ENCODE data around the gene NOL9.

The NOL9 gene

DNA sequence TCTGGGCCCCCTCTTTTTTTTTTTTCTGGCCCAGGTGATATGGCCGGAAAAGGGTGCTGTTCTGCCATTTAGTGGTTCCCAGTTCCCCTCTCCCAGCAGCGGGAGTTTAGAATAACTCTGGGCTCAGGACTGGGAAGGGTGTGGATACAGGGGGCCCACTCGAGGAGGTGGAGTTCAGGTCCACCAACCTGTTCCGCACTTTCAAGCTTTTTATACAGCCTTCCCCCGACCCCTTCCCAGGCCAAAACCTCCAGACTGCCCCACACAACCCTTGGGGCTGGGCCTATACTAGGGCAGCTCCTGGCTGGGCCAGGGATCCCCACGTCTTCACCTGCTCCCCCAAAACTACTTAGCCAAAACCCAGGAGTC lies 63.2 kb downstream of the NOL9 start:
- no peak for DNase-seq (ENCODE audit: low read depth in 1 of 2, low spot score in 1 of 2)

DNA sequence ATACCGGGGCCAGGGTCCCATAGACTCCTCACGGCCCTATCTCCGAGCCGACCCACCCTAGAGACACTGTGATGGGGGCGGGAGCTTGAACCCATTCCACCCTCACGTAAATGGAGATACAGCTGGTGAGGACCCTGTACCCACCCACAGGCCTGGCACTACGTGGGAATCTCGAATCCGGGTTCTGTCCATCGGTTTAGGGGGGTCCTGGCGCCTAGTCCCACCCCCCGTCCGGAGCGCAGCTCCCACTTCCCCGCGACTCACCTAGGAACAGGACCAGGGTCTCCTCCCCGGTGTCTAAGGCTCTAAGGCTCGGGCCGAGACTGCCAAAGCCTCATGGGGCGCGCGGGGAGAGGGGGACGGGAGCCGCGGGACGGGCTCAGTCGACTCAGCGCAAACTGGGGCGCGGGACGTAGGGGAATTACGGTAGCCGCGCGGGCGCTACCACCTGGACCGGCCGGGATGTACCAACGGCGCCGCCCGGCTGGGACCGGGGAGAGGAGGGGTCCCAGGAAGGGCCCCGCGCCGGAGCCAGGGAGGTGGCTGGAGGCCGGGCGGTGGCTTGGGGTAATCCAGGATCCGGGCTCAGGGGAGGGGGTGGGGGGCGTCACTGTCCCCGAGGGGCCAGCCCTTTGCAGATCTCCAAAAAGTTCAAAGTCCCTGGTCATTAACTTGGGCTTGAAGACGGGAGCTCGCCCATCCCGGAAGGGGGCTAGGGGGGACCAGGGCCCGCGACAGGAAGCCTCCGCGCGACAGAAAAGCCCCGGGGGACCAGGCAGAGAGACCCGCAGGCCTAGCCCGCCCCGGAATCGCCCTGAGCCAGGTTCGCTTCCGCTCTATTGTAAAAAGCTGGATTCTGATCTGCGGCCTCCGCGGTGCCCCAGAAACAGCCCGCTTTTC lies 63.9 kb downstream of the NOL9 start:
- peak in 1 of 2 donors; percentile 39 for DNase-seq (ENCODE audit: low read depth in 1 of 2, low spot score in 1 of 2)

- DNase-seq (ENCODE audit: low read depth in 1 of 2, low spot score in 1 of 2) = peak; percentile 67 to 68
Measured at GRCh38 chr1:6489799-6490180, 64.5 kb downstream of the NOL9 start.

GRCh38 chr1:6489383-6489765 lies 64.9 kb downstream of the NOL9 start:
- DNase-seq (ENCODE audit: low read depth in 1 of 2, low spot score in 1 of 2) = no peak

GRCh38 chr1:6488602-6489382 lies 65.5 kb downstream of the NOL9 start:
- DNase-seq (ENCODE audit: low read depth in 1 of 2, low spot score in 1 of 2) = no peak

DNA sequence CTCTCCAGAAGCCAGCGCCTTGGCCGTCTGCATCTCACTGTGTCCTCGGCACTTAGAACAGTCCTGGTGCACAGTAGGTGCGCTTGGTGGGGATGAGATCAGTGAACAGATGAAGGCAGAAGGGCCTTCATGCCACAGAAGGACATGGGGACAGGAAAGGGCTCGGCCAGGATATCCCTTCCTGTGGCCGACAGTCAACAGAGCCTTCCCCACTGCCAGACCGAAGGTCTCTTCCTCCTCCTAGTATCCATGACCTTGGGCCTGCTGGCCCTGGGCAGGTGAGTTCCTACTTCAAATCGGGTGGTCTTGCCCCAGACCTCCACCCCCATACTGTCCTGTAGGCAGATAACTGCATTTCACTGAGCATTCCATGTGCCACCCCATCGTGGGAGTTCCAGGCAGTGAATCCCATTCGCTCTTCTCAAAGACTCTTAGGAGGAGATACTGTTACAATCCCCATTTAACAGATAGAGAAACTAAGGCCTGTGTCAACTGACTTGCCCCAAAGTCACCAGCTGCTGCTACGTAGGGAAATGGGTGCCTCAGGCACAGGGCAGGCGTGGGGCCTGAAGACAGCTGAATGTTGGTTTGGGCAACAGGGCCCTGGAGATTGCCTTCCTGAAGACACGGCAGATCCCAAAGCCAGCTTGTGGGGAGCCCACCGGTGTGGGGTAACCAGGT lies 66.4 kb downstream of the NOL9 start:
- DNase-seq (ENCODE audit: low read depth in 1 of 2, low spot score in 1 of 2) = no peak

- peak; percentile 74 to 83 for DNase-seq (ENCODE audit: low read depth in 1 of 2, low spot score in 1 of 2)
Measured at GRCh38 chr1:6486433-6487011, 67.8 kb downstream of the NOL9 start.

DNA sequence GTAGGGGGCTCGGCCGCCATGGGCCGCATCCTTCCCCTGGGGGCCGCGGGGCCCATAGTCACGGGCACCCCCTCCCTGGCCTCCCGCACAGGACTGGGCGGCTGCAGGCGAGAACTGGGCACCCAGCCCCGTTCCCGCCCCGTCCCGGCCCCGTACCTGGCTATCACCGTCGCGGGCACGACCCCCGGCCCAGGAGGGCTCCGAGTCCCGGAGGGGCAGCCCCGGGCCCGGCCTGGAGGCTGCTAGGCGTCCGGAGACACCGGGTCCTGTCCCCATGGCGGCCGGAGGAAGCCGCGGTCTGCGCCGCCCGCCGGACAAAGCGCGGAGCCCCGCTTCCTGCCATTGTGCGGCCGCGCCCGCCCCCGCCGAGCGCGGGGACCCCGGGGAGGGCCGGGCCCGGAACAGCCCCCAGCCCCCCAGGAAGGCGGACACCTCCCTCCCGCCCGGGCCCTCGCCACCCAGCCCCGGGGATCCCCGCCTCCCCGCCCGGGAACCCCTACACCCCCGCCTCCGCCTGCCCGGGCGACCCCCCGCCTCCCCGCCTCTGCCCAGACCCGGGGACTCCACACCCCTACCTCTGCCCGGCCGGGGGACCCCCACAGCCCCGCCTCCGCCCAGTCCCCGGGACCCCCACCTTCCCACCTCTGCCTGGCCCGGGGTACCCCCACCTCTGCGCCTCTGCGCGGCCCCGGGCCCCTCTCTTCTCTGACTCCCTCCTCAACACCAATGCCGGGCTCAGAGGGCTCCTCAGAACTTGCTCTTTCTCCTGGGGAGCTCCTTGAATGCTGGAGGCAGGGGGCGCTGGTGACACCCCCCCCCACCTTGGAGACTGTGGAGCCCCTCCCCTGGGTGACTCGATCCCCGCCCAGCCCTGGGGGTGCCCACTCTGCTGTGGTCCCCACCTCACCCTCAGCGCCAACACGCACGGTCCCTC lies 68.9 kb downstream of the NOL9 start:
- no peak for DNase-seq (ENCODE audit: low read depth in 1 of 2, low spot score in 1 of 2)

DNA sequence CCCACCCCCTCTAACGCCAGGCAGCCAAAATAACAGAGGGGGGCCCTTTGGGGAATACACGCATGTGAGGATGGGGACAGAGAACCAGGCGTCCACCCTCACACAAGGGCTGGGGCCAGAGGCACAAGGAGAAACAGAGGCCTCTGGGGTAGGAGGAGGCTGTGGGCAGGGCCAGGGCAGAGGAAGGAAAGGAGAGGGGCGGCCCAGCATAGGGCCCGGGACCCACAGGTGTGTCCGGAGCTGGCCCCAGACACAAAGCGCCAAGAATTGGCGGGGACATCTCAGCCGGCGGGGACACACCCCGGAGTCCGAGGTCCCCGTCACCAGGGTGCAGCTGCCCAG lies 69.5 kb downstream of the NOL9 start:
- DNase-seq (ENCODE audit: low read depth in 1 of 2, low spot score in 1 of 2) = no peak

DNA sequence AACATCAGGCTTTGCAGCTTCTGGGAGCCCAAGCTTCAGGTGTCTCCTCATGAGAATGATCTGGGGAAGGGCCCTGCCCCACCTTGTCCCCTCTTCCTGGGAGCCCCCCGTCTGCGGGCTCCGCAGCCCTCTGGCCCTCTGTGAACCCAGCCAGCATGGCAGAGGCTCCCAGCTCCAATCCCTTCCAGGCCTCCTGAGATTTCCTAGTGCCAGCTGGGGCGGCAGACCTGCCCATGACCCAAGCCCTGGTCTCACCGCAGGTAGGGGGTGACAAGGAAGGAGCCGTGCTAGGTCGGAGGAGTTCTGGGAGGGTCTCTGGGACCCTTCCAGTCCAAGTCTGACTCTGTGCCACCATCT lies 70.6 kb downstream of the NOL9 start:
- no peak for DNase-seq (ENCODE audit: low read depth in 1 of 2, low spot score in 1 of 2)

DNA sequence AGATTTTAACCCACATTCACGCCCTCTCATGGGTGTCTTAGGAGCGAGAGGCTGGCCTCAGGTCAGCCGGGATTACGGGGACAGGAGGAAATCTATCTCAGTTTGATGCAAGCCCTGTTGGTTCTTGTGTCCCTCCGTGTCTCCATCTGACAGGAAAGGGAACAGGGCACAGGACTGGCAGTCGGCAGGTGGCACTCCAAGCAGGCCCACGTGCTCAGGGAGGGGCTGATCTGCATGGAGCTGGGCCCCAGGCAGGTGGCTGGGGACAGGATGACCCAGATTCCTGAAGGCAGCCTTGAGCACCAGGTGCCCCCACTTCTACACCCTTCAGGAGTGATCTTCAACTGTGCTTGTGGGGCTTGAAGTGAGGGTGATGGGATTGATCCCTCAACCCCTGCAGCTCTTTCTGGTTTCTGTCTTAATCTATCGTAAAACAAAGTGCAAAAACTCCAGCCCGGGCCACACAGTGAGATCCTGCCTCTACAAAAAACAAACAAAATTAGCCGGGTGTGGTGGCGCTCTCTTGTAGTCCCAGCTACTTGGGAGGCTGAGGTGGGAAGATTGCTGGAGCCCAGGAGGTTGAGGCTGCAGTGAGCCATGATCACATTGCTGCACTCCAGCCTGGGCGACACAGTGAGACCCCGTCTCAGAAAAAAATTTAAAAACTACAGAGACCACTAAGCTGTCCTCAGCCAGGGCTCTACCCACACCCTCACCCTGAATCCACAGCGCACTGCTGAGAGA lies 71.1 kb downstream of the NOL9 start:
- no peak for DNase-seq (ENCODE audit: low read depth in 1 of 2, low spot score in 1 of 2)

DNA sequence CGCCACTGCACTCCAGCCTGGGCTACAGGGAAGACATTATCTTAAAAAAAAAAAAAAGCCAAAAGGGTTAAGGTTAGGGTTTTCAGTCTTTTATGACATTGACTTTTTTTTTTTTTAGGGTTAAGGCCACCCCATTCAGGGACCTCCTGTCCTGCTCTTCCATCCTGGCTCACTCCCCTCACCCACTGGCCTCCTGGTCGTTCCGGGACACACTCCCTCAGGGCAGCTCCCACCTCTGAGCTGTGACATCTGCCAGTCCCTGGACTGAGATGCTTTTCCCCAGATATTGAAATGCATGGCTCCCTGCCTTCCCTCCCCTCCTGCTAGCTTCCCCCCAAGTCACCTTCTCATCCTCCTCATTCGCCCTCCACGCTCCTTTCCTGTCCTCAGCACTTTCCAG lies 72.5 kb downstream of the NOL9 start:
- DNase-seq (ENCODE audit: low read depth in 1 of 2, low spot score in 1 of 2) = no peak

GRCh38 chr1:6477039-6477820 lies 77.1 kb downstream of the NOL9 start:
- DNase-seq (ENCODE audit: low read depth in 1 of 2, low spot score in 1 of 2) = no peak

DNA sequence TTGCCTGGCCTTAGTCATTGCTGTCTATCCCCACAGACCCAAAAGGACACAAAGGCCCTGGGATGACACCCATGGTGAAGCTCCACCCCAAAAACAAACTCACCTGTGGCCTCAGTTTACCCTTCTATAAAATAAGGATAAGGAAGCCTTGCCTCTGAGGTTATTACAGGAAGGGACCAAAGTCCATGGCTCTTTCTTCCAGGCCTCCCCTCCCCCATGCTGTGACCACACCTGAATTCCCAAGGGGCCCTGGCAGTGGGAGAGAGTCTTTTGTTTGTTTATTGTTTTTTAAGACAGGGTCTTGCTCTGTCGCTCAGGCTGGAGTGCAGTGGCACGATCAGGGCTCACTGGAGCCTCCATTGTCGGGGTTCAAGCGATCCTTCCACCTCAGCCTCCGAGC lies 77.8 kb downstream of the NOL9 start:
- no peak for DNase-seq (ENCODE audit: low read depth in 1 of 2, low spot score in 1 of 2)

DNA sequence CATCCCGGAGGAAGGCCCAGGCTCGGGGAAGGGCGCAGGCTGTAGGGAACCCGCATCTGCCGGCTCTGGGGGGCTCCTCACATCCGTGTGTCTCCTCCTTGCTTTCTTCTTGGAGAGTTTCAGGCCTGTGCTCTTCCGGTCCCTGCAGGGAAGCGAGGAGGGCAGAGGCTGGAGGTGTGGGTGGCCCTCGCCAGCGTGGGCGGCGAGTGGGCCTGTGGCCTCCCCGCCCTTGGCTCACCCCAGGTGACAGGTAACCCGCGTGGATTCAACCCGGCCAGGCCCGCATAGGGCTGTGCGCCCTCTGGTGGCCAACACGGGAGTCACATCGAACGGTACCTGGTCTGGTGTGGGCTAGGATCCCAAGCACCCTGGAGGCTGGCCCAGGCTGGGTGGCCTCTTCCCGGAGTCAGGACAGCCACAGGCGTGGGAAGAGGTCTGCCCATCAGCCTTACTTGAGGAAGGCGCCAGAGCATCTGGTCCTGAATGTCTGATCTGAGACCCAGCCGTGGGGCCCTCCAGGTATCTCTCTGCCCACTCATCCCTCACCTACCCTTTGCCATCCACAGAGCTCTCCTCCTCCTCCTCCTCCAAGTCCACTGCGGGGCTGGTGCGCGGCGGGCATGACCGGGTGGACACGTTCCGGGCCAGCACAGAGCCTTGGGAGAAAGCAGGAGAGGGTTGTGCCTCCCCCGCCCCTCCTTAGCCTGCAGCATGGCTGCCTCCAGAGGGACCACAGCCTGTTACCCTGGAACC lies 78.8 kb downstream of the NOL9 start:
- peak; percentile 66 to 68 for DNase-seq (ENCODE audit: low read depth in 1 of 2, low spot score in 1 of 2)

DNA sequence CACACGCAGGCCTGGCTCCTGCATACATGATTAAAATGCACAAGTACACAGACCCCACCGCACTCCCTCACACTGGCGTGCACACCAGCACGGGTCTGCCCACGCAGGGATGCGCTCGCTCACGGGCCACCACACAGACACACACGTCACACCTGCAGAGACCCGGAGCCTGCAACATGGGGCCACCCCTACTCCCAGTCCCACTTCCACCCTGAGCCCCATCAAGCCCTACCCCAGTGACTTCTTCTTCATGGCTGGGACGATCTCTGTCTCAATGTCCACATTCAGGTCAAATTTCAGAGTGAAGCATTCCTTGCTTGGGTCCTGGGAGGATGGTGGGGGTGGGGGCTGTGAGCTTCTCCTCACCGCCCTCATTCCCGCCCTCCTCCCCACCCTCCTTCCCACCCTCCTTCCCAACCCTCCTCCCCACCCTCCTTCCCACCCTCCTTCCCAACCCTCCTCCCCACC lies 79.5 kb downstream of the NOL9 start:
- no peak for DNase-seq (ENCODE audit: low read depth in 1 of 2, low spot score in 1 of 2)

DNA sequence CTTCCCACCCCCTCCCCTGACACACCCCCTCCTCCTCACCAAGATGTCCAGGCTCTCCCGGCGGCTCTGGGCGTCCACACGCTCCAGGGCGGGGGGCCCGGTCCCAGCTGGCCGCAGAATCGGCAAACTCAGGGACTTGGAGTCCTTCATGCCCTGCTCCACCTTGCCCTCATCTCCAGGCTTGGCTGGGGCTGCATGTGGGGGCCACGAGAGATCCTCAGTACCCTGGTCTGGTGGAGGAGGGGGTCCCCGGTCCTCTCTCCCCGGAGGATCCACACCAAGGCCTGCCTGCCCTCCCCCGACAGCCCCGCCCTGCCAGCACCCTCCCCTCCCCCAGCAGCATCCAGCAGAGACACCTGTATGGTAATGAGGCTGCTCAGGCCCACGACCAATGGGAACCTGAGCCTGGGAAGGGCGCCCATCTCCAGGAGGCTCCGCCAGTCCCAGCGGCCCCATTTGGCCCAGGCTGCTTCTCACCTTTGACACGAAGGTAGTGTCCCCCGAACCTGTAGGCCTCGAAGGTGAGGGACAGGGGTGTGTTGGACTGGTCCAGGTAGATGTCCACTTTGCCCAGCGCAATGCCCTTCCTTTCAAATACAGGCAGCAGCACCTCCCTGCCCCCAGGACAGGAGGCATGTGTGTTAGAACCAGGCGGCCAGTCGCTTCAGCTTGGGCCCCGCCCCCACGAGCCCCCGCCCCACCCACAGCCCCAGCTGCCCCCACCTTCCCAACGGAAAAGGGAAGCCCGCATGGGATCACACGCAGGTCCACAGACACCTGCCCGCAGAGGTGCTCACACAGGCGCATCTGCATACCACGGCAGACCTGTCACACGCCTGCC lies 80.1 kb downstream of the NOL9 start:
- DNase-seq (ENCODE audit: low read depth in 1 of 2, low spot score in 1 of 2) = no peak
